Brain microvascular endothelial cell (primary cell): ENCODE measurements around the gene MTR.

Experiments
- DNase-seq: peaks from one replicate; pipeline ENCODE4 v3.0.0-alpha.2; 2020
- H3K27ac ChIP-seq: fragments of 250-450 bp; sonication (Bioruptor Pico); 2 replicates; pipeline ENCODE4 v1.5.1; 2020; ENCODE audit warnings: mild to moderate bottlenecking, moderate library complexity
- H3K27me3 ChIP-seq: fragments of 250-450 bp; sonication (Bioruptor Pico); replicated peaks from 2 replicates; pipeline ENCODE4 v1.5.1; 2020; ENCODE audit warnings: mild to moderate bottlenecking
- H3K36me3 ChIP-seq: fragments of 250-450 bp; sonication (Bioruptor Pico); replicated peaks from 2 replicates; pipeline ENCODE4 v1.5.1; 2020; ENCODE audit warnings: mild to moderate bottlenecking
- H3K4me3 ChIP-seq: 2 replicates; pipeline ENCODE4 v1.5.1; 2011; ENCODE audit warnings: low read depth, mild to moderate bottlenecking, control low read depth, low read length, moderate library complexity
- CTCF ChIP-seq: IDR thresholded peaks from 2 replicates; pipeline ENCODE4 v1.5.1; 2011; ENCODE audit warnings: low read depth, mild to moderate bottlenecking, moderate library complexity, low read length, control low read depth, inconsistent platforms; ENCODE audit errors: missing control alignments
- in situ Hi-C: cut with HindIII; loops from 2 replicates; pipeline ENCODE4 v1.10.0; 2017; ENCODE audit warnings: low sequenced_read_pairs, low pct_ligation_motif_present

MTR gene

GRCh38 chr1:236865818-236866155 lies 70.7 kb downstream of the MTR start:
- no peak for DNase-seq
- TF ChIP-seq CTCF = no peak
- Histone ChIP-seq H3K27ac (no peak overlapping the region), H3K4me3 (no peak overlapping the region), H3K36me3 (peaks cover 2% of the 10 kb centered on the region), H3K27me3 (no peaks in the 10 kb centered on the region)
- in situ Hi-C loops = no loop called here

GRCh38 chr1:236868625-236869467 lies 73.8 kb downstream of the MTR start:
- peak; percentile 52 for DNase-seq
- Histone ChIP-seq H3K27ac (no peak overlapping the region), H3K27me3 (no peaks in the 10 kb centered on the region), H3K4me3 (no peak overlapping the region), H3K36me3 (no peaks in the 10 kb centered on the region)
- in situ Hi-C loops = no loop called here
- TF ChIP-seq CTCF = peak; percentile 97

- no peak for DNase-seq
- Histone ChIP-seq H3K4me3 (no peak overlapping the region), H3K27ac (no peak overlapping the region), H3K36me3 (peaks cover 2% of the 10 kb centered on the region), H3K27me3 (no peaks in the 10 kb centered on the region)
- in situ Hi-C loops = no loop called here
- TF ChIP-seq CTCF = no peak
Measured at GRCh38 chr1:236869911-236870310, 74.8 kb downstream of the MTR start.

GRCh38 chr1:236870721-236871120 lies 75.6 kb downstream of the MTR start:
- Histone ChIP-seq H3K4me3 (no peak overlapping the region), H3K27me3 (no peaks in the 10 kb centered on the region), H3K36me3 (peaks cover 2% of the 10 kb centered on the region), H3K27ac (no peak overlapping the region)
- in situ Hi-C loops = no loop called here
- DNase-seq = no peak
- TF ChIP-seq CTCF = no peak

GRCh38 chr1:236872075-236872666 lies 77.1 kb downstream of the MTR start:
- H3K27me3 ChIP-seq = no peaks in the 10 kb centered on the region
- no peak for TF ChIP-seq CTCF
- H3K4me3 ChIP-seq = no peak overlapping the region
- H3K36me3 ChIP-seq = peaks cover 2% of the 10 kb centered on the region
- in situ Hi-C loops = no loop called here
- no peak overlapping the region for H3K27ac ChIP-seq
- no peak for DNase-seq
